Suprapubic skin (tissue), 4 donors: ENCODE results near the gene TNS3.

Experiments used
- EP300 ChIP-seq: sonication (generic); formaldehyde crosslinking; IDR thresholded peaks from one replicate; pipeline ENCODE4 v1.6.1; 2017; ENCODE audit warnings: antibody characterized with exemption
- POLR2A ChIP-seq, 2 donors: fragments of 450-650 bp; IDR thresholded peaks; one replicate each; pipeline ENCODE4 v1.6.1; 2017; ENCODE audit warnings: antibody characterized with exemption in 2 of 2, mild to moderate bottlenecking in 2 of 2, moderate library complexity in 2 of 2
- POLR2AphosphoS5 ChIP-seq, 3 donors: sonication (generic); formaldehyde crosslinking; IDR thresholded peaks; one replicate each; pipeline ENCODE4 v1.6.1; 2017; ENCODE audit warnings: antibody characterized with exemption in 3 of 3
- TF ChIP-seq, protein P1 (sequence below), 2 donors: fragments of 200-600 bp in 1 of 2; fragments of 450-650 bp in 1 of 2; sonication (generic) in 1 of 2; IDR thresholded peaks; one replicate each; pipeline ENCODE4 v1.5.1; 2016 to 2019; ENCODE audit warnings: antibody characterized with exemption in 2 of 2, mild to moderate bottlenecking in 1 of 2, moderate library complexity in 1 of 2

DNA sequence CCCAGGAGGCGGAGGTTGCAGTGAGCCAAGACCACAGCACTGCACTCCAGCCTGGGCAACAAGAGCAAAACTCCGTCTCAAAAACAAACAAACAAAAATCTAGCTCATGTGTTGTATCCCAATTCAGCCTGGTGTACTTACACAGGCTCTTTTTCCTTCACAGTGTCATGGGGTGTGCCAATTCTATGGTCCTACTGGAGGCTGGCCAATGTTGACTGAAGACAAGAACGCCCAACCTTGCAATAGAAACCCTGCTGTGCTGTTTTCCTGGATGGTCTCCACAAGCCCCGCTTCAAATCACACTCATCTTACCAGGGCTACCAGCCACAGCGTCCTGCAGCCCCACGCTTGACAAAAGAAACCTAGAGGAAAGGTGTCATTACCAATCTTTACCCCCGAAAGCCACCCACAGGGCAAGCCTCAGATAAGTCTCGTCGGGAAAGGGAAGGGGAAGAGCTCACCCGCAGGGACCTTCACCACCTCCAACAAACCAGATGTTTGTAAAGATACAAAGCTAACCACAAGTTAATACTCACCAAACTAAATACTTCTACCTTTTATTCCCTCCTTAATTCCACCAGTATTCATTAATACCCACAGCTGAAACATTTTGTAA, 64.8 kb downstream of the TNS3 start:
- TF ChIP-seq POLR2A (IDR thresholded peaks at IDR 0.05) (no peak), EP300 (no peak), POLR2AphosphoS5 (IDR thresholded peaks at IDR 0.05) (no peak)
- TF ChIP-seq, protein P1, sequence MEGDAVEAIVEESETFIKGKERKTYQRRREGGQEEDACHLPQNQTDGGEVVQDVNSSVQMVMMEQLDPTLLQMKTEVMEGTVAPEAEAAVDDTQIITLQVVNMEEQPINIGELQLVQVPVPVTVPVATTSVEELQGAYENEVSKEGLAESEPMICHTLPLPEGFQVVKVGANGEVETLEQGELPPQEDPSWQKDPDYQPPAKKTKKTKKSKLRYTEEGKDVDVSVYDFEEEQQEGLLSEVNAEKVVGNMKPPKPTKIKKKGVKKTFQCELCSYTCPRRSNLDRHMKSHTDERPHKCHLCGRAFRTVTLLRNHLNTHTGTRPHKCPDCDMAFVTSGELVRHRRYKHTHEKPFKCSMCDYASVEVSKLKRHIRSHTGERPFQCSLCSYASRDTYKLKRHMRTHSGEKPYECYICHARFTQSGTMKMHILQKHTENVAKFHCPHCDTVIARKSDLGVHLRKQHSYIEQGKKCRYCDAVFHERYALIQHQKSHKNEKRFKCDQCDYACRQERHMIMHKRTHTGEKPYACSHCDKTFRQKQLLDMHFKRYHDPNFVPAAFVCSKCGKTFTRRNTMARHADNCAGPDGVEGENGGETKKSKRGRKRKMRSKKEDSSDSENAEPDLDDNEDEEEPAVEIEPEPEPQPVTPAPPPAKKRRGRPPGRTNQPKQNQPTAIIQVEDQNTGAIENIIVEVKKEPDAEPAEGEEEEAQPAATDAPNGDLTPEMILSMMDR (IDR thresholded peaks at IDR 0.05), result no peak
